Tibial artery (tissue), 4 donors: Measurements from ENCODE around the gene KRT85.

Source experiments
- DNase-seq, 2 donors: peaks; one replicate each; pipeline ENCODE4 v3.0.0-alpha.2; 2019
- H3K27ac ChIP-seq, 2 donors: fragments of 200-600 bp; sonication (generic) in 1 of 2; 1 replicate in 1 of 2; 2 replicates in 1 of 2; pipeline ENCODE4 v1.5.1; 2018 to 2019; ENCODE audit warnings: mild to moderate bottlenecking in 1 of 2
- H3K27me3 ChIP-seq, 2 donors: fragments of 200-600 bp; sonication (generic) in 1 of 2; one replicate each; pipeline versions ENCODE4 v1.5.1 to v1.6.0; 2016 to 2019
- H3K36me3 ChIP-seq, 3 donors: fragments of 200-600 bp; sonication (generic) in 2 of 3; one replicate each; pipeline ENCODE4 v1.5.1; 2016 to 2019; ENCODE audit warnings: mild to moderate bottlenecking in 2 of 3
- H3K4me1 ChIP-seq, 4 donors: fragments of 200-600 bp; sonication (generic) in 2 of 4; 1 replicate in 3 of 4; 2 replicates in 1 of 4; pipeline ENCODE4 v1.5.1; 2016 to 2019
- H3K4me3 ChIP-seq, 2 donors: fragments of 200-600 bp; sonication (generic) in 1 of 2; 1 replicate in 1 of 2; 2 replicates in 1 of 2; pipeline ENCODE4 v1.5.1; 2018 to 2019; ENCODE audit warnings: mild to moderate bottlenecking in 2 of 2
- H3K9me3 ChIP-seq, 3 donors: fragments of 200-600 bp; sonication (generic) in 1 of 3; one replicate each; pipeline ENCODE4 v1.5.1; 2016 to 2019
- CTCF ChIP-seq, 2 experiments: fragments of 200-600 bp in 1 of 2; fragments of 450-650 bp in 1 of 2; IDR thresholded peaks; one replicate each; pipeline ENCODE4 v1.5.1; 2017 to 2019; ENCODE audit warnings: antibody characterized with exemption in 2 of 2, mild to moderate bottlenecking in 1 of 2, moderate library complexity in 1 of 2
- intact Hi-C: fragments of 100-400 bp; cut with DNase I; formaldehyde crosslinking; loops from one replicate; pipeline ENCODE4 v1.15.0; 2023; ENCODE audit warnings: low total_unique reads

The KRT85 gene

GRCh38 chr12:52392465-52393007 is 25.3 kb upstream of the KRT85 start:
- DNase-seq: no peak
- no peaks in the 10 kb centered on the region for H3K36me3 ChIP-seq
- H3K4me1 ChIP-seq: peaks cover 0 to 17% (median 7%) of the 10 kb centered on the region in 4 donors
- no peak overlapping the region for H3K27ac ChIP-seq
- peaks cover 0 to 15% of the 10 kb centered on the region in 2 donors for H3K27me3 ChIP-seq
- no peaks in the 10 kb centered on the region for H3K9me3 ChIP-seq
- intact Hi-C loops: no loop called here
- no peak for TF ChIP-seq CTCF (IDR thresholded peaks at IDR 0.05)
- H3K4me3 ChIP-seq: no peak overlapping the region

- intact Hi-C loops: no loop called here
- H3K4me3 ChIP-seq: no peak overlapping the region
- peak overlapping the region in 1 of 2 donors; percentile 8 for H3K27ac ChIP-seq
- H3K9me3 ChIP-seq: no peaks in the 10 kb centered on the region
- peak; percentile 46 to 89 for DNase-seq
- TF ChIP-seq CTCF (IDR thresholded peaks at IDR 0.05): no peak
- peaks cover 0 to 15% of the 10 kb centered on the region in 2 donors for H3K27me3 ChIP-seq
- no peaks in the 10 kb centered on the region for H3K36me3 ChIP-seq
- H3K4me1 ChIP-seq: peaks cover 0 to 17% (median 7%) of the 10 kb centered on the region in 4 donors
Observed at GRCh38 chr12:52391618-52392002, 24.3 kb upstream of the KRT85 start.

- peak; percentile 32 to 38 for TF ChIP-seq CTCF (IDR thresholded peaks at IDR 0.05)
- Histone ChIP-seq H3K9me3 (no peaks in the 10 kb centered on the region), H3K27ac (peak overlapping the region in 1 of 2 donors; percentile 8), H3K27me3 (peaks cover 0 to 15% of the 10 kb centered on the region in 2 donors), H3K4me3 (no peak overlapping the region), H3K36me3 (no peaks in the 10 kb centered on the region), H3K4me1 (peaks cover 0 to 17% (median 7%) of the 10 kb centered on the region in 4 donors)
- DNase-seq: no peak
- intact Hi-C loops: no loop called here
Observed at GRCh38 chr12:52390739-52391617, 23.7 kb upstream of the KRT85 start.

GRCh38 chr12:52389313-52390207 is 22.3 kb upstream of the KRT85 start:
- H3K36me3 ChIP-seq: no peaks in the 10 kb centered on the region
- peaks cover 0 to 17% (median 7%) of the 10 kb centered on the region in 4 donors for H3K4me1 ChIP-seq
- intact Hi-C loops: loop anchor here (10.0 kb wide), 1 partner anchor 195 kb away; no protein-coding TSS in a partner anchor
- no peak overlapping the region for H3K27ac ChIP-seq
- H3K27me3 ChIP-seq: peaks cover 0 to 22% of the 10 kb centered on the region in 2 donors
- H3K4me3 ChIP-seq: no peak overlapping the region
- no peak for DNase-seq
- no peak for TF ChIP-seq CTCF (IDR thresholded peaks at IDR 0.05)
- no peaks in the 10 kb centered on the region for H3K9me3 ChIP-seq

GRCh38 chr12:52387859-52388258 is 20.6 kb upstream of the KRT85 start:
- Histone ChIP-seq H3K27ac (no peak overlapping the region), H3K4me1 (peaks cover 0 to 14% (median 5%) of the 10 kb centered on the region in 4 donors), H3K27me3 (peaks cover 0 to 22% of the 10 kb centered on the region in 2 donors), H3K9me3 (no peaks in the 10 kb centered on the region), H3K4me3 (no peak overlapping the region), H3K36me3 (no peaks in the 10 kb centered on the region)
- intact Hi-C loops: loop anchor here (10.0 kb wide), 1 partner anchor 197 kb away; no protein-coding TSS in a partner anchor
- TF ChIP-seq CTCF (IDR thresholded peaks at IDR 0.05): no peak
- DNase-seq: no peak
